GM12891 (cell line): Measurements from ENCODE around the gene HTT.

Experiments
- PAX5 ChIP-seq: IDR thresholded peaks from 2 replicates; pipeline ENCODE4 v1.6.1; 2011; ENCODE audit warnings: low read length, moderate library complexity, mild to moderate bottlenecking; ENCODE audit not compliant: insufficient read depth, severe bottlenecking
- POLR2A ChIP-seq: IDR thresholded peaks from 2 replicates; pipeline ENCODE4 v1.6.1; 2011; ENCODE audit warnings: low read depth, low read length, control low read depth
- POLR2AphosphoS5 ChIP-seq: IDR thresholded peaks from 2 replicates; pipeline ENCODE4 v1.6.1; 2011; ENCODE audit warnings: low read depth, low read length, control low read depth

- TF ChIP-seq POLR2AphosphoS5 (no peak), POLR2A (no peak), PAX5 (no peak)
Measured at GRCh38 chr4:3266076-3266475, 191.6 kb downstream of the HTT start.
